ENCODE data around the gene CHST7.
A peak's percentile ranks its signal among the peaks of the same experiment; 100 is the strongest.

CHST7 gene

GRCh38 chrX:46573892-46574773 is 568 bp downstream of the CHST7 start:
- peak; percentile 70 to 76 for DNase-seq

- DNase-seq: peak; percentile 4 to 26
These were observed 1.3 kb downstream of the CHST7 start for GRCh38 chrX:46574774-46575381.

GRCh38 chrX:46575586-46575985 is 2.0 kb downstream of the CHST7 start:
- DNase-seq: no peak

- DNase-seq: no peak
These were observed 2.4 kb downstream of the CHST7 start for GRCh38 chrX:46575991-46576392.

GRCh38 chrX:46576458-46576857 is 2.9 kb downstream of the CHST7 start:
- no peak for DNase-seq

GRCh38 chrX:46577221-46578005 is 3.8 kb downstream of the CHST7 start:
- DNase-seq: no peak

GRCh38 chrX:46579250-46579649 is 5.7 kb downstream of the CHST7 start:
- no peak for DNase-seq

- no peak for DNase-seq
These were observed 7.0 kb downstream of the CHST7 start for GRCh38 chrX:46580613-46581012.

GRCh38 chrX:46582325-46582724 is 8.8 kb downstream of the CHST7 start:
- no peak for DNase-seq

- no peak for DNase-seq
These were observed 9.4 kb downstream of the CHST7 start for GRCh38 chrX:46582966-46583365.

- DNase-seq: no peak
These were observed 11.2 kb downstream of the CHST7 start for GRCh38 chrX:46584736-46585135.

GRCh38 chrX:46587158-46587557 is 13.6 kb downstream of the CHST7 start:
- no peak for DNase-seq

GRCh38 chrX:46587753-46588171 is 14.2 kb downstream of the CHST7 start:
- DNase-seq: no peak

GRCh38 chrX:46588263-46588662 is 14.7 kb downstream of the CHST7 start:
- DNase-seq: no peak

GRCh38 chrX:46589977-46590723 is 16.6 kb downstream of the CHST7 start:
- DNase-seq: no peak

GRCh38 chrX:46595084-46595483 is 21.5 kb downstream of the CHST7 start:
- no peak for DNase-seq

- DNase-seq: no peak
These were observed 23.6 kb downstream of the CHST7 start for GRCh38 chrX:46597208-46597607.

GRCh38 chrX:46597771-46598170 is 24.2 kb downstream of the CHST7 start:
- DNase-seq: no peak

GRCh38 chrX:46599051-46599560 is 25.5 kb downstream of the CHST7 start:
- DNase-seq: no peak

GRCh38 chrX:46601283-46601682 is 27.7 kb downstream of the CHST7 start:
- no peak for DNase-seq

GRCh38 chrX:46602468-46603102 is 29.0 kb downstream of the CHST7 start:
- DNase-seq: no peak

- DNase-seq: no peak
These were observed 34.4 kb downstream of the CHST7 start for GRCh38 chrX:46607916-46608315.
